Glomerular endothelial cell (primary cell): ENCODE results near the gene FAM200B. TPM values are rescaled to one million over a fixed set of nuclear protein-coding genes. Genes with fewer than 3 reads are reported as not detected.
"Not testable (repeated sequence)": the region's sequence is repeated elsewhere in the genome, so short reads cannot be mapped to it uniquely, and the experiment has no call there.

Experiments used
- DNase-seq: peaks from one replicate; pipeline ENCODE4 v3.0.0-alpha.2; 2011; ENCODE audit warnings: low read depth, low spot score; ENCODE audit errors: extremely low read depth
- total RNA-seq: library from RNA; depleted of rRNA; stranded (reverse); fragments of >200 nt; gene quantifications from 2 replicates; pipeline ENCODE4 v1.2.3, GENCODE V29; 2015

Gene FAM200B
- total RNA-seq, 1 donor from 2014 or later = 40.2 TPM

GRCh38 chr4:15729910-15730533 is 48.4 kb downstream of the FAM200B start:
- DNase-seq = no peak

GRCh38 chr4:15733061-15733460 is 51.4 kb downstream of the FAM200B start:
- DNase-seq = not testable (repeated sequence)

DNA sequence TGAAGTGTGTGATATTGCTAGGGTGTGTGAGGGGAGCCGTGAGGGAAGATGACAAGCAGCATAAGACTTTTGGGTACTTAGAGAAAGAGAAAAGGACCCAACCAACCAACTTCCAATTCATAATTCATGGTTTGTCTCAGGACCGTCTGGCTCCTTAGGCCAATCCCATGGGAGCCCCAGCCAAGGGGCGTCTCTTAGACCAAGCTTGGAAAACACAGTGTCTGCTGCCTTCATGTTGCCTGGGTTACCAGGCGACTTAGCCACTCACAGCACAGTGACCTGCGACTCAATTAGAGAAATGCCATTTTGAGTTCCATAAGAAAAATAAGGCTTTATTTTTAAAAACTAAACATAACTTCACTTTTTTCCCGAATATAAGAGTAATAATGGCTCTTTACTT is 53.9 kb downstream of the FAM200B start:
- DNase-seq = no peak

DNA sequence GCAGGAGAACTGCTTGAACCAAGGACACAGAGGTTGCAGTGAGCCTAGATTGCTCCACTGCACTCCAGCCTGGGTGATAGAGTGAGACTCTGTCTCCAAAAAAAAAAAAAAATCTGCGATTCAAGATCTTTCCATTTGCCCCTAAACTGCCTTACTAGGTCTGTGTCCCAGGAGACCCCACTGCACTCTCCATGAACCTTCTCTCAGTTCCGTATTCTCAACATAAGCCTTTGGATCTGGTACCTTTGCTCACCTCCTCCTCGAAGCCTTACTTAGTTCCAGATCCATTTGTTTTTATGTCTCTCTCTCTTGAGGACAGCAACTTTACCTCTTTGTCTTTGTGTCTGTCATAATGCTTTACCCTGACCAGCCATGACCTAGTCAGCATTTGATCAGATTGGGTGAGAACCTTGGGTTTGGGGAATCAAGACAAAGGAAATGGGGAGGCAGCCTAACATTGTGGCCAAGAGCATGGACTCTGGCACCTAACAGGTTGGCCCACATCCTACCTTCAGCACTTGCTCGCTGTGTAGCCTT is 55.0 kb downstream of the FAM200B start:
- no peak for DNase-seq

DNA sequence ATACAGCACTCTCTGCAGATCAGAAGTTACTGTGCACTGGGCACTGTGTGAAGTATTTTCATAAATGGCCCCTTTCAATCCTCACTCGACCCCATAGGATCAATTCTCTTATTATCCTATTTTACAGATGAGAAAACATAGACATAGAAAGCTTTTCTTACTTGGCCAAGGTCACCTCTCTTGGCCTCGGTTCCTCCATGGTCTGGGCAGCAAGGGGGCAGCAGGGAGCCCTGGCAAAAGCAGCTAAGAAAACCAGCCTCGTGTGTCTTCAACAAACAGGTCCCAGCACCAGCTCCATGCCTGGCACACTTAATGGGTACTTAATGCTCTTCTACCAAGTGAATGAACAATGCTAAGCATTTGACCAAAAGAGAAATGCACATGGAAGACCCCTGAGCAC is 55.6 kb downstream of the FAM200B start:
- no peak for DNase-seq

DNA sequence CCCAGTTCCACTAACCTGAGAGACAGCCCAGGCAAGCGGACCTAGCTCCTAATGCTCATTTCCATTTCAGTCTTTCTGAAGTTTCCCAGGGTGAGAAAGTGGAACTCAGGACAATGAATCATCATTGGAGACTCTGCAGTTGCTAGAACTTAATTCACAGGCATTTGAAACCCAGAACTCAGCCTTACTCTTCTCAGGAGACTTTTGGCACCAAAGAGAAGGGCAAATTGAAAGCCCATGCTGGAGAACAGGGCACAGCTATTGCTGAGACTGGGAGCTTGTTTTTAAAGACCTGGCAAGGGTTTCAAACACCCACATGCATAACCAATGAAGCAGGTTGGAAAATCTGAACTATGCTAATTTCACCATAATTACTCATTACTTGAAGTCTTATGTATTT is 57.2 kb downstream of the FAM200B start:
- no peak for DNase-seq

Other genes with a start within 250 kb of the FAM200B start
- 21.1 and 23.2 TPM in 2 replicates for gene CC2D2A, start 211.9 kb upstream of the FAM200B start, total RNA-seq
- 75.7 and 83.3 TPM in 2 replicates for gene FBXL5, start 26.5 kb upstream of the FAM200B start, total RNA-seq
- gene BST1, start 21.2 kb downstream of the FAM200B start, total RNA-seq = 43.2 and 88.9 TPM in 2 replicates
- gene CD38, start 96.5 kb downstream of the FAM200B start, total RNA-seq = 1.6 and 3.2 TPM in 2 replicates